ENCODE data around the gene KYAT1.

- TF ChIP-seq CTCF (IDR thresholded peaks at IDR 0.05), result no peak
- no peak for TF ChIP-seq POLR2AphosphoS5 (IDR thresholded peaks at IDR 0.05; ENCODE audit: low read depth, low read length)
These were observed 36.4 kb downstream of the KYAT1 start for GRCh38 chr9:128845186-128845931.
